ENCODE measurements around the gene ADNP2. TPM values are rescaled to one million over a fixed set of nuclear protein-coding genes. Genes with fewer than 3 reads are reported as not detected.

ADNP2 gene
- total and polyA plus RNA-seq, 7 donors: 1.5 to 4.6 (median 3.4) TPM

- Histone ChIP-seq H3K27me3 (ENCODE audit: insufficient read depth in 3 of 3, low read length in 2 of 3) (no peaks in the 10 kb centered on the region), H3K4me1 (no peaks in the 10 kb centered on the region), H3K9me3 (no peaks in the 10 kb centered on the region), H3K27ac (no peak overlapping the region), H3K4me3 (no peak overlapping the region), H3K36me3 (ENCODE audit: insufficient read depth in 1 of 2, low read depth in 1 of 2) (peaks cover 2 to 10% of the 10 kb centered on the region in 2 donors)
- ATAC-seq (no peak), DNase-seq (no peak)
- intact Hi-C loops (cut with DNase I): no loop called here
- 94 to 95% (median 94%) methylated on average over 7 of the region's 7 CpGs for WGBS, 3 donors
- TF ChIP-seq, protein P1, sequence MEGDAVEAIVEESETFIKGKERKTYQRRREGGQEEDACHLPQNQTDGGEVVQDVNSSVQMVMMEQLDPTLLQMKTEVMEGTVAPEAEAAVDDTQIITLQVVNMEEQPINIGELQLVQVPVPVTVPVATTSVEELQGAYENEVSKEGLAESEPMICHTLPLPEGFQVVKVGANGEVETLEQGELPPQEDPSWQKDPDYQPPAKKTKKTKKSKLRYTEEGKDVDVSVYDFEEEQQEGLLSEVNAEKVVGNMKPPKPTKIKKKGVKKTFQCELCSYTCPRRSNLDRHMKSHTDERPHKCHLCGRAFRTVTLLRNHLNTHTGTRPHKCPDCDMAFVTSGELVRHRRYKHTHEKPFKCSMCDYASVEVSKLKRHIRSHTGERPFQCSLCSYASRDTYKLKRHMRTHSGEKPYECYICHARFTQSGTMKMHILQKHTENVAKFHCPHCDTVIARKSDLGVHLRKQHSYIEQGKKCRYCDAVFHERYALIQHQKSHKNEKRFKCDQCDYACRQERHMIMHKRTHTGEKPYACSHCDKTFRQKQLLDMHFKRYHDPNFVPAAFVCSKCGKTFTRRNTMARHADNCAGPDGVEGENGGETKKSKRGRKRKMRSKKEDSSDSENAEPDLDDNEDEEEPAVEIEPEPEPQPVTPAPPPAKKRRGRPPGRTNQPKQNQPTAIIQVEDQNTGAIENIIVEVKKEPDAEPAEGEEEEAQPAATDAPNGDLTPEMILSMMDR (IDR thresholded peaks at IDR 0.05): no peak
Observed at GRCh38 chr18:80075940-80076339, 33.1 kb upstream of the ADNP2 start.

- 96 to 97% (median 96%) methylated on average over 9 of the region's 9 CpGs for WGBS, 3 donors
- Histone ChIP-seq H3K4me1 (no peaks in the 10 kb centered on the region), H3K9me3 (no peaks in the 10 kb centered on the region), H3K27me3 (ENCODE audit: insufficient read depth in 3 of 3, low read length in 2 of 3) (no peaks in the 10 kb centered on the region), H3K36me3 (ENCODE audit: insufficient read depth in 1 of 2, low read depth in 1 of 2) (peaks cover 2 to 11% of the 10 kb centered on the region in 2 donors), H3K27ac (no peak overlapping the region), H3K4me3 (no peak overlapping the region)
- no peak for DNase-seq
- intact Hi-C loops (cut with DNase I): no loop called here
- no peak for ATAC-seq
- TF ChIP-seq, protein P1 (IDR thresholded peaks at IDR 0.05): no peak
Observed at GRCh38 chr18:80076379-80076778, 32.7 kb upstream of the ADNP2 start.

- TF ChIP-seq, protein P1 (IDR thresholded peaks at IDR 0.05): no peak
- 96 to 97% (median 96%) methylated on average over 21 of the region's 21 CpGs for WGBS, 3 donors
- H3K27ac ChIP-seq: no peak overlapping the region
- H3K4me3 ChIP-seq: no peak overlapping the region
- ATAC-seq: no peak
- H3K4me1 ChIP-seq: no peaks in the 10 kb centered on the region
- no peak for DNase-seq
- H3K36me3 ChIP-seq (ENCODE audit: insufficient read depth in 1 of 2, low read depth in 1 of 2): peaks cover 2 to 11% of the 10 kb centered on the region in 2 donors
- H3K9me3 ChIP-seq: no peaks in the 10 kb centered on the region
- no peaks in the 10 kb centered on the region for H3K27me3 ChIP-seq (ENCODE audit: insufficient read depth in 3 of 3, low read length in 2 of 3)
- intact Hi-C loops (cut with DNase I): no loop called here
Observed at GRCh38 chr18:80077873-80078272, 31.2 kb upstream of the ADNP2 start.

DNA sequence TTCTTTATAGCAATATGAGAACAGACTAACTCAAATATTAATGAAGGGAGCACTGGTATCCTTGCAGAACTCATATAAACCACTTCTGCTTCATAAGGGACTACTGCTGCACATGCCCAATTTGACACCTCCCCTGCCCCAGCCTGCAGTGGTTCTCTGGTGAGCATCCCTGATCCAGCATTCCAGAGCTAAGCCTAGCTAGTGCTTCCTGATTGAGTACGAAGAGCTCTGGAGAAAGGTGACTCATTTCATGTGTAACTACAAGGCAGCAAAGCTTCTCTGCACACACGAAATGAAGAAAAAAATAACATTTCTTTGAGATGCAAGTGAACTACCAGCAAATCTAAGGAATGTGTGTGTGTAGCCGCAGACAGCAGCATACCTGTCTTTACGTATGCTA is 22.8 kb upstream of the ADNP2 start:
- Histone ChIP-seq H3K4me1 (no peaks in the 10 kb centered on the region), H3K9me3 (peaks cover 30% of the 10 kb centered on the region), H3K36me3 (ENCODE audit: insufficient read depth in 1 of 2, low read depth in 1 of 2) (no peaks in the 10 kb centered on the region), H3K4me3 (no peak overlapping the region), H3K27me3 (ENCODE audit: insufficient read depth in 3 of 3, low read length in 2 of 3) (no peaks in the 10 kb centered on the region), H3K27ac (no peak overlapping the region)
- ATAC-seq (no peak), DNase-seq (no peak)
- intact Hi-C loops (cut with DNase I): no loop called here
- TF ChIP-seq, protein P1 (IDR thresholded peaks at IDR 0.05): no peak
- WGBS, 3 donors: 76 to 88% (median 83%) methylated on average over 4 of the region's 4 CpGs

DNA sequence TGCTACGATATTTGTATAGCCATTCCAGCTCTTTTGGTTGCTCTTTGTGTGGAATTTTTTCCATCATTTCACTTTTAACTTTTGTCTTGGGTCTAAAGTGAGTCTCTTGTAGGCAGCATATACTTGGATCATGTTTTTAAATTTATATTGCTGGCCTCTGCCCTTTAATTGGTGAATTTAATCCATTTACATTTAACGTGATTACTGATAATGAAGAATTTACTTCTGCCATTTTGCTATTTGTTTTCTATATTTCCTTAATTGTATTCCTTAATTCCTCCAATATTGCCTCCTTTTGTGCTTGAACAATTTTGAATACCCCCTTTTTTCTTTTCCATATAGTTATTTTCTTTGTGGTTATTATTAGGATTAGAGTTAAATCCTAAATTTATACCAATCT is 21.0 kb upstream of the ADNP2 start:
- WGBS, 3 donors: 62 to 93% (median 64%) methylated on average over 2 of the region's 2 CpGs
- no peak overlapping the region for H3K4me3 ChIP-seq
- TF ChIP-seq, protein P1 (IDR thresholded peaks at IDR 0.05): no peak
- no peak overlapping the region for H3K27ac ChIP-seq
- intact Hi-C loops (cut with DNase I): no loop called here
- no peaks in the 10 kb centered on the region for H3K36me3 ChIP-seq (ENCODE audit: insufficient read depth in 1 of 2, low read depth in 1 of 2)
- H3K27me3 ChIP-seq (ENCODE audit: insufficient read depth in 3 of 3, low read length in 2 of 3): no peaks in the 10 kb centered on the region
- ATAC-seq (no peak), DNase-seq (no peak)
- H3K9me3 ChIP-seq: peaks cover 30% of the 10 kb centered on the region
- H3K4me1 ChIP-seq: no peaks in the 10 kb centered on the region
